GM21367 (cell line): ENCODE results near the gene NDUFV2.
"Not testable (repeated sequence)": the region's sequence is repeated elsewhere in the genome, so short reads cannot be mapped to it uniquely, and the experiment has no call there.

ENCODE experiments used
- ATAC-seq: cut with Tn5 transposase; IDR thresholded peaks from one replicate; pipeline ENCODE4 v1.9.1; 2021; ENCODE audit not compliant: unreplicated experiment

NDUFV2 gene

DNA sequence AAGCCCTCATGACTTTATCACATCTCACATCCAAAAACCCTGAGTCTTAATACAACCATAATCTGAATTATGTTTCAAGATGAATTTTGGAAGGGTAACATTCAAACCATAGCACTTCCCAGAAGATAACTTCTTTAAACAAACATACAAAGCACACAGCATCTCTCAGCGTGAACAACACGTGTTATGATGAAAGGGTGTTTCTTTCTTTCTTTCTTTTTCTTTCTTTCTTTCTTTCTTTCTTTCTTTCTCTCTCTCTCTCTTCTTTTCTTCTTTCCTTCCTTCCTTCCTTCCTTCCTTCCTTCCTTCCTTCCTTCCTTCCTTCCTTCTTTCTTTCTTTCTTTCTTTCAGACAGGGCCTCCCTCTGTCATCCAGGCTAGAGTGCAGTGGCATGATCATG is 13.8 kb upstream of the NDUFV2 start:
- ATAC-seq: not testable (repeated sequence)

DNA sequence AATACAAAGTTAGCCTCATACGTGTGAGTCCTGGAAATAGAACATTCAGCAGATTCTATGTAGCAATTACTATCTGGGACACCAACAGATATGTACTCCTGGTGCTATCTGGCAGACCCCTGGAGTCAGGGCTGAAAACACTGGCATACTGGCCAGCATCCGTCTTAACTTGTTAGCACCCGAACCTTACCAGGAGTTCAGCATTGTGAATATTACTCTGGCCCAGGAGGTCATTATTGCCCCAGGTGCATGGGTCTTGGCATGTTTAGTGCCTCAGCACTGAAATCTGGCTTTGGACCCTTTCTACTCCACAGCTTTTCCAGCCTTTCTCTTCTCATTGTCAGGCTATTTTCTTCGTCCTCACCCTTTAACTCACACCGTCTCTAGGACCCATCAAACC is 11.9 kb upstream of the NDUFV2 start:
- ATAC-seq: no peak

DNA sequence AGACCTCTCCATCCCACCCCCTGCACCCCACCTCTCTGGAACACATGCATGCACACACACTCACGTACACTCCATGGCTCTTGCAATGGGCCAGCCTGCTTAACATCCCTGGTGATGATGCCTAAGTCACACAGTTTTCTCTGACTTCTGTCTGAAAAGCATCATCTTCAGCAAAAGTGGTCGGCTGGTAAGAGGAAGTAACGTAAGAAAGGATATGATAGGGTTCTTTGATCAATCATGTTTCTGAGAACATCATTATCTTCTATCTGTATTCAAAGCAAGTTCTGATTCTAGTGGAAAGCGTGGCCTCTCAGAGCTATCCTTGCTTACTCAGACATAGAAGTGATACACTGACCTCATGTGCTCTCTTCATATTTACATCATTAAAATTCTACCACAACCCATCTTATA is 11.4 kb upstream of the NDUFV2 start:
- ATAC-seq: no peak

DNA sequence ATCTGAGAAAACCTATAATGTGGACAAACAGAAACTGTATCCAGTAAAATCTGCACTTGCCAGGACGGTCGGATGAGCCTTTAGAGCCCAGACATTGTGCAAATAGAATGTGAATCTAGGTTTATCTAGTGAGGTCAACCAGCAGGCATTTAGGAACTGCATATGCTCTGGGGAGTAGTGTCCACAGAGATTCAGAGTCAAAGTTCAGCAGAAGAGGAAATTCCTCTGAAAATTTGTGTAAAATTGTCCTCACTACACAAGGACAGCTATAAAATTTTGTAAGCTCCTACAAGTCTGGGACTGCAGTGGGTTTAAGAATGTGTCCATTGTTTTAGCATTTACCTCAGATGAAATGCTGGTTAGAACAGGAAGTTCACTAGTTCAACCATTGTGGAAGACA is 9.8 kb upstream of the NDUFV2 start:
- ATAC-seq: no peak

DNA sequence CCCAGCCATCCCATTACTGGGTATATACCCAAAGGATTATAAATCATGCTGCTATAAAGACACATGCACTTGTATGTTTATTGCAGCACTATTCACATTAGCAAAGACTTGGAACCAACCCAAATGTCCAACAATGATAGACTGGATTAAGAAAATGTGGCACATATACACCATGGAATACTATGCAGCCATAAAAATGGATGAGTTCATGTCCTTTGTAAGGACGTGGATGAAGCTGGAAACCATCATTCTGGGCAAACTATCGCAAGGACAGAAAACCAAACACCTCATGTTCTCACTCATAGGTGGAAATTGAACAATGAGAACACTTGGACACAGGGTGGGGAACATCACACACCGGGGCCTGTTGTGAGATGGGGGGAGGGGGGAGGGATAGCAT is 9.4 kb upstream of the NDUFV2 start:
- ATAC-seq: not testable (repeated sequence)

DNA sequence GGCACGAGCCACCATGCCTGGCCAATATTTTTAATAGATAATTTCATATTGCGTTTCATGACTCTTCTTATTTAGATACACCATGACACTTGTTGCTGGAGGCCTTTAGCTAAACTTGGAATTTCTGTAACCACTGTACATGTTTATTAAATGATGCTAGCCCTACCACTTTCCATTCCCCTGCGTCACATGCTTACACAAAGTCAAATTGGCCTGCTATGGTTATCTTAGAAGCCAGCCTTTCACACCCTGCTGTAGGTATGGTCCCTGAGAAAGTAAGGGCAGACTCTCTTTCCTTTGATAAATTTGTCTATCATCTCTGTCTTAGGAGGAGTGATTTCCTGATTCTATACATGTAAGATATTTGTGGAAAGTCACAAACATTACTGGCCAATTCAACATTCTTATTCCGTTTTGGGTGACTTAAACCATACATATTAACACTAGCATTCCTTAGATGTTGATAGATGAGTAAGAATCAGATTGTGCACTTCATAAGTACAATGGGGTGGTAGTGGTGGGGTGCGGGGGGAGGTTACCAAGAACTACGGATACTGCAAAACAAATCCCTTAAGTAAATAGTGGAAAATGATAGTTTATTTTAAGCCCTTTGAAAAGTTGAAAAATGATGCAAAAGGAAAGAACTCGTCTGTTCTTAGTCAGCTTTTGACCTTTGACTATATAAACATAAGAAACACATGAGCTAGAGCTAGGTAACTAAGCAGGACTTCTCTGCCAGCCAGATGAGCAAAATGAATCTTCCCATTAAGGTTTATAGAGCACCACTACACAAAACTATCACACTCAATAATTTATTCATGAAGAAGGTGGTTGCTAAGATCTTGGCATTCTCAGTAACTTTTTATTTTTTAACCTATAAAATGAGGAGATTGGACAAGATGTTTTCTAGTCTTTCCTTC is 7.9 kb upstream of the NDUFV2 start:
- ATAC-seq: no peak

DNA sequence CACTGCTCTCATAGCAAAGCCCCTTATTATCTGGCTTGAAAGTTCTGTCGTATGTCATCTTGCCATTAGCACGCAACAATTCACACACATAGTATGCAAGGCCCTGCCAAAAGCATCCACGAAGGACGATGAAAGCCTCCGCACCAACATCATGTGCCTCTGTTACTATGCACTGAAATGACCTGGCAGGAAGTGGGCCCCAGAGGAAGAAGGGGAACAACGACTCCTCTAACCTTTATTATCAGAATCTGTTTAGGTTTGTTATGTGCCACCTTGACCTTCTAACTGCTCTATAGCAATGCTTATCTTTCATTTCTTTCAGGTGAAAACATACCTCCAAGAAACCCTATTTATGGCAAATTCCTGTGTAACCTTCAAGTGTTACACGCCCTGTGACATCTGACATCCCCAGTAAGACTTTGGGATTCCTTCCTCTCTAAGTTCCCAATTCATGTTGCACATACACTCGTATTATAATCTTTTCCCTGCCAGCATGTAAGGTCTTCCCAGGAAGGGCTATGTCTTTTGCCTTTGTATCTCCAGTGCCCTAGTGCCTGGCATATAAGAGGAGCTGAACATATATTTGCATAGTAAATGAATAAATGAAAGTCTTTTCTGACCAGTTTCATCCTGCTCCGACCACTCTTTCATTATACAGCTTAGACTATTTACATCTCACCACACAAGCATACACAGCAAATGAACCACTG is 7.0 kb upstream of the NDUFV2 start:
- peak; percentile 85 for ATAC-seq

DNA sequence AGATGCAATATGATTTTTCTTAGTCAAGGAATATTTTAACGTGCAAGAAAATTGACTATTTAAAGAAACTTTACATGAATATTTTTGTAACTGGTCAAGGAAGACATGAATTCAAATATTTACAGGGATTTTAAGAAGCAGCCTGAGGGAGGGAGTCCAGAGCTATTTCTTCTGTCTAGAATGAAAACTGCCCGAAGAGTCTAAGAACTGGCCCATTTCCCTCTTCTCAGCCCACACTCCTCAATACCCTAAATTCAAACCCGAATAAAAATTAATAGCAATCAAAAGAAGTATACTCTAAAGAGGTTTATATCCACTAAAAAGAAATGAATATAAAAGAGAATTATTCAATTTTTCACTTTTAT is 6.5 kb upstream of the NDUFV2 start:
- ATAC-seq: peak; percentile 12

DNA sequence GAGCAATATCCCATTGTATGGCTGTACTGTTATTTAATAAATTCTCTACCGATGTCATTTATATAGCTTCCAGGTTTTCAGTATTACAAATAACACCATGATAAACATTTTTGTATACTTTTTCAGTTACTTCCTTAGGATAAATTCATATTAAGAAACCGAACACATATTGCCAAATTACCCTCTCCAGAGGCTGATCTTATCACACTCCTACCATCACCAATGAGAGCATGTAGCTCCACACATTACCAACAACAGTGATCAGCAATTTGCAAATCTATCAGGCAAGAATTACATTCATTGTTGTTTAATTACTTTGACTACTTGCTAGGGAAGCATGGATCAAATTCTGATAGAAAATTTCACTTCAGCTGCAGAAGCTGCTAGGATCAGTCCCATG is 5.8 kb upstream of the NDUFV2 start:
- no peak for ATAC-seq

DNA sequence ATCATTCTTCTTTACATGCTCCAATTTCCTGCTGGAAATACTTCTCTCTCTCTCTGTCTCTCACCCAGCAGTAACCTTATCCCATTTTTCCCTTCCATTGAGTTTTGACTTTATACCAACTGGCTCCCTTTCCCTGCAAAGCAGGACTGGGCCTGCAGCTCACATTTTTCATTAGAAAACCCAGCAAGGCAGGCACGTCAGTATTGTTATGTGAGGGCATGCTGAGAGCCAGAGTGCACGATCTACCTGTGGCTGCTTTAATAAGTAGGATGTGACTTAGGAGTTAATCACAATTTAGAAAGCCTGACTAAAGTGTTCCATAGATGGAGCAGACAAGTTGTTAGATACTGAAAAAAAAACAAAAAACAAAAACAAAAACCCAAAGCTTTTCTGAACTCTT is 5.2 kb upstream of the NDUFV2 start:
- ATAC-seq: no peak

DNA sequence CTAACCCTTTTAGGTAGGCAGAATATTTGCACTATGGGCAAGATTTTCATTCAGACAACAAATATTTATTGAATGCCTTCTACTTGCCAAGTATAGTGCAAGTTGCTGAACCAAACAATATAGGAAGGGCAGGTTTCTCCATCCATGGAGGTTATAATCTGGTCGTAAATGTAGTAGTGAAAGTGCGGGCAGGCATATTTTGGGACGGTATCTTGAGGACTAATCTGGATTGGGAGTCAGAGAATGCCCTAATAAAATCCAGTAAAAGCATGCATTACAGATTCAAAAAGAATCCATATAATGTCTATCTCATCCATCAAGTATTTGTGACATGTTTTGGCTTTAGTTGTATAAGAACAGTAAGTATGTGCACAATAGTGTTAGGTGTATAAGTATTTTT is 1.7 kb upstream of the NDUFV2 start:
- no peak for ATAC-seq

DNA sequence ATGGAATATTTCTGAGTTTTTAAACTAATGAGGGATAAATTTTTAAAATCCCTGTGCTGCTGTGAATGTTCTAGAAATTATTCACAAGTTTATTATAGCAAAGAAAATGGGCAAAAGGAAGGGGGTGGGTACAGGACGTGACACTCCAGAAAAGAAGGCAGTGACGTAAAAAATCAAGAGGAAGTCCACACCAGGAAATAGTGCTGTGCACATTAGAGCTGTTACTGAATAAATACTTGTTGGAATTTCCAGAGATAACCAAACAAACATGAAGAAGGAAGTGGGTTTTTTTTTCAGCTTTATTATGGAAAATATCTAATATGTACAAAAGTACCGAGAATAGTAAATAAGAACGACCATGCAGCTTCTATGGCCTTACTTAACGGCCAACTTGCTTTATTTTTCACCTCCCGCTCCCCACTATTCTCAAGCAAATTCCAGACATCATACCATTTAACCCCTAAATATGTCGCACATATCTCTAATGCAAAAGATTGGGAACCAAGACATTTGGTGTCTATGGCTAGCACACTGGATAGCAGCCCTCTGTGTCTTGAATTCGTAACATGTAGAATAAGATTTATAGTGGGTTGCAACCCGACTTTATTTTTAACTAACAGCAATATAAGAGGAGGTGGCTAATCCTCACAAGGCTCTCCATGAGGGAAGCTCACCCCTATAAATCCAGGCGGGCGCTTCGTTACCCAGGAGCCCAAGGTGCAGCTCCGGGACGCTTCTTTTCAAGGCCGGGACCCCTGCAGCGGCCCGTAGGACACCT is 580 bp upstream of the NDUFV2 start:
- peak; percentile 7 for ATAC-seq

DNA sequence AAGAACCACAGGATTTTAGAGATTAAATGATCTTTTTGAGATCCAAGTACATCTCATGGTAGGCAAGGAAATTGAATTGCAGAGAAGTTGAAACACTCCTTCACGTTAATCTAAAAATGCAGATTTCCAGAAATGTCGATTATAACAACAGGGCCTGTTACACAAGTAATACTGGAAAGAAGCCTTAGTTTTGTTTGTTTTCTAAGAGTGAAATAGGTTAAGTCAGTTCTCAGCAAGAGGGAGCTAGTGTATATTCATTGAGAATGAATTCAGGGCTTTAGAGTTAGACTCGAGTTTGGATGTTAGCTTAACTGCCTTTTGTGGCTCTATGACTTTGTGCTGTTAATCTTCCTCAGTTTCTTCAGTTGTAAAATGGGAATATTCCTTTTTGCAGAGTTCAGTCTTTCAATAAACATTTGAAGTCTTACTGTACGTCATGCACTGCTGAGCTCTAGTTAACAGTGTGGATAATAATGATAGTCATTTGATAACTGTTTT is 926 bp downstream of the NDUFV2 start:
- no peak for ATAC-seq

DNA sequence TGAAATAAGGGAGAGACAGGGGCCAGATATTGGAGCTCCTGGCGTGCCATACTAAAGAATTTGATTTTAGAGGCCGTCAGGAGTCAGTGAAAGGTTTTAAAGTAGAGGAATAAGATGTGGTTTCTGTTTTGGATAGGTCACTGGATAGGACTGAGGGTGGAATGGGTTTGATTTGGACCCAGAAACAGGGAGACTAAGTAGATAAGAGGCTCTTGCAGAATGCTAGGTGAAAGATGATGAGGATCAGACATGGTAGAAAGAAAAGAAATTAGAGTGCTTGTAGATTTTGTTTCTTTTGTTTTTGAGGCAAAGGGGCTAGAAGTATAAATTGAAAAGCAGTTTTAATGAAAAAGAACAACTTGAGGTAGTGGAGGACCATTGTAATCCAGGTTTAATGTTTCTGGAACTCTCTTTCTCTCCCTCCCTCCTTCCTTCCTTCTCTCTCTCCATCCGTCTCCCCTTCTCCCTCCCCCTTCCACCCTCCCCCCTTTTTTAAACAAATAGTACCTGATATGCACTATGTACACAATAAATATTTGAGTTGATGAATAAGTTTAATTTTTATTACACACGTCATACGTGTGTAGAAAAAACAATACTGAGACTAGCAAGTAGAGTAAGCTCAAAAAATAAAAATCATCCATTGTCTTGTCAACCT is 1.9 kb downstream of the NDUFV2 start:
- ATAC-seq: no peak

DNA sequence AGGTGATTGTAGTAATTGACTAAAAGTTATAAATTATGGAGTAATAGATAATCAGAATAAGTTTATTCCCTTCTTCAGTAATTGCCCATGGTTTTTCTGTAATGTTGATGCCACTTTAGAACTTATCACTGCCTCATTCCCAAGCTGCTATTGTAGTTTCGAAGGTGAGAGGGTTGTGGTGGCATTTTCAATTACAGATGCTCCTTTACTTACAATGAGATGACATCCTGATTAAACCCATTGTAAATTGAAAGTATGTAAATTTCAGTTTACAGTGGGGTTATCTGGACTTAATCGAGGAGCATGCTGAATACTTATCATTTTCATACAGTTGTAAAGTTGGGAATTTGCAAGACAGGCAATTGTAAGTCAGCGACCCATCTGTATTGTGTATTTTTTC is 2.9 kb downstream of the NDUFV2 start:
- ATAC-seq: no peak

DNA sequence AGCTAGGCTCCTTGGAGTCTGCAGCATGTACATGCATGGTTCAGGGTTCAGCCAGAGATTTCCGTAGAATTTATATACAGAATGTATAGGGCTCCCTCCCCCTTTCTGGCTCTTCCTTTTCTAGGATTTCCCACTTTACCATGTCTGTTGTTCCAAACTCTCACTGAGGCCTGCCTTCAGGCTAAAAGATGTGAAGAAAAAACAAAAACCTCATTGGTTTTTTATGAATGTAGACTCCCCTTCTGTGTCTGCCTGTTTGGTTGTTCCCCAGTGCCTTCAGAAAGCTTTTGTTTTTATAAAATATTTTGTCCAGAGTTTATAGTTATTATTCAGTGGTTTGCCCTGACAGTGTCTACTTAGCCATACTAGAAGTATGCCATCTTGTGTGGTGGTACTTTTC is 3.6 kb downstream of the NDUFV2 start:
- ATAC-seq: no peak

DNA sequence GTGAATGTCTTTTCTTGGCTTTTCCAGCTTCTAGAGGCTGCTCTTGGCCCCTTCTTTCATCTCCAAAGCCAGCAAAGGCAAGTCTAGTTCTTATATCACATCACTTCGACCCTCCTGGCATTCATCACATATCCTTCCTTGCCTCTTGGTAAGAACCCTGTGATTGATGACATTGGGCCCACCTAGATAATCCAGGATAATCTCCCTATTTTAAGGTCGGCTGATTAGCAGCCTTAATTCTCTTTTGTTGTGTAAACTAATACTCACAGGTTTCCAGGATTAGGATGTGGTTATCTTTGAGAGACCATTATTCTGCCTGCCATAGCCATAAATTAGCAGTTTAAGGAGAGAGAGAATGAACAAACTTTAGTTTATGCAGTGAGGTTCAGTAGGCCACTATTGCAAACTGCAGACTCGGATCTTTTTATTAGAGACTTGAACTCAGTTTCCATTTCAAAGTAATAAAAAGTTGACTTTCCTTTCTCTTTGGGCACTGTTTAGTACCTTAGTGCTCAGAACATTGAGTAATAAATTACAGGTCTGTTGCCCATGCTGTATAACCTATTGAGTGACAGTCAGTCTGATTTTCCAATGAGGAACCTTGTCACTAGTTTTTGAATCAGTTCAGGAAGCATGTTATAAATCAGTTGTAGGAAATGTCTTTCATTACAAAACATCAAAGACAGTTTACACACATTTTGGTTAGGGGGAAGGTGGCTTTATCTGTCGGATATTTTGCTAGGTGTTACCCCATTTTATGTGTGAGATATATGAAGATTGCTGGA is 4.5 kb downstream of the NDUFV2 start:
- ATAC-seq: no peak

DNA sequence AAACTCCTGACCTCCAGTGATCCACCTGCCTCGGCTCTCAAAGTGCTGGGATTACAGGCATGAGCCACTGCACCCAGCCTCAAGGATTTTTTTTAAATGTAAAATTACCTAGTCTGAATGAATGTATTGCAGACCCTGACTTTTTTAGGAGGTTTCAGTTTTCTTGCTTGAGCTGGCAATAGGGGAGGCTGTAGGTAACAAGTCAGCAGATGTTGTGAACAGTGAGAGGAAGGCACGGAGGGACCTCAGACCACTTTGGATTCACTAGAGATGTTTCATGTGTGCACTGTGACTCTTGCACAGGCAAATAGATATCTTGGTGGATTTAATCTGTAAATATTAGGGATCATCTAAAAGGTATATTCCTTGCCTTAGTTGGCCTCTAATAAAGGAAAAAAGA is 6.4 kb downstream of the NDUFV2 start:
- ATAC-seq: no peak

DNA sequence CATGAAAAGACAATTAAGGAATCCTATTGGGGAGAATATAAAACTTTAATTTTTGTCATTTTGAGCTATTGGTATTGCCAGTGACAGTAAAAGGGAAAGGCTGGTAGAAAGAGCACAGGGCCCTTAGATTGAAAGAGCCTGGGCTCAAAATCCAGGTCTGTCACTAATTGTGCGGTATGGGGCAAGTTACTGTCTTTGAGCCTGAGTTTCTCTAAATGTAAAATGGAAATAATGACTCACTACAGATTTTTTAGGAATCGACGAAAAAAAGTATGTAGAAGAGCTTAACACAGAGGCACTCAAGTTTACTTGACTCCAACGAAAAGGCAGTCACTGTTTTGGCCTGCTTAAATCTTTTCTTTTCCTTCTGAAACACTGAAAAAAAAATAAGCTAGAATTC is 7.0 kb downstream of the NDUFV2 start:
- no peak for ATAC-seq

DNA sequence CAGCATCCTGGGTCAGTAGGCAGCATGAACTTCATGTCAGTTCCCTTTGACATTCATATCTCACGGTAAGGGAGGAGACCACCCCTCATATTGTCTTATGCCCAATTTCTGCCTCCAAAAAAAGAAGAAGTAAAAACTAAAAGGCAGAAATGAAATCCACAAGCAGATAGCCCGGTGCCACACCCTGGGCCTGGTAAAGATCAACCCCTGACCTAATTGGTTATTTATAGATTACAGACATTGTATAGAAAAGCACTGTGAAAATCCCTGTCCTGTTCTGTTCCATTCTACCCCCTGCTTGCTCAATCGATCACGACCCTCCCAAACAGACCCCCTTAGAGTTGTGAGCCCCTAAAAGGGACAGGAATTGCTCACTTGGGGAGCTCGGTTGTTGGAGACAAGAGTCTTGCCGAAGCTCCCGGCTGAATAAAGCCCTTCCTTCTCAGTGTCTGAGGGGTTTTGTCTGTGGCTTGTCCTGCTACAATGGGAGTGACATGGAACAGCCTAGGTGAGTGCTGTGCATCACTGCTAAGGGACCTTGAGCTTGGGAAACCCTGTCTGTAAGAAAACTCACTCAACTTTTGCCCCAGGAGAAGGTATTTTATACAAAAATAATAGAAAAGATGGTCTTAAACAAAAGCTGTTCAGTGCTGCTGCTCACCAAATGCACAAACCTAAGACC is 11.1 kb downstream of the NDUFV2 start:
- ATAC-seq: no peak
